Kidney epithelial cell (primary cell): ENCODE measurements around the gene LINC00632. TPM values are rescaled to one million over a fixed set of nuclear protein-coding genes. Genes with fewer than 3 reads are reported as not detected.
"Not testable (repeated sequence)": the region's sequence is repeated elsewhere in the genome, so short reads cannot be mapped to it uniquely, and the experiment has no call there.

Source experiments
- DNase-seq: peaks from one replicate; pipeline ENCODE4 v3.0.0-alpha.2; 2010; ENCODE audit warnings: low read depth
- H3K27me3 ChIP-seq: 2 replicates; pipeline ENCODE4 v1.6.0; 2011; ENCODE audit warnings: low read length; ENCODE audit not compliant: control insufficient read depth, insufficient read depth
- H3K36me3 ChIP-seq: 2 replicates; pipeline ENCODE4 v1.5.1; 2011; ENCODE audit warnings: low read length; ENCODE audit not compliant: control insufficient read depth, insufficient read depth
- H3K4me3 ChIP-seq: 2 replicates; pipeline ENCODE4 v1.5.1; 2011; ENCODE audit warnings: low read depth, mild to moderate bottlenecking, control low read depth, low read length
- total RNA-seq: library from RNA; depleted of rRNA; stranded (reverse); fragments of >200 nt; gene quantifications from 2 replicates; pipeline ENCODE4 v1.2.3, GENCODE V29; 2015
- TF ChIP-seq, protein P1 (sequence below): IDR thresholded peaks from 2 replicates; pipeline ENCODE4 v1.5.1; 2011; ENCODE audit warnings: mild to moderate bottlenecking, moderate library complexity, low read length, control low read depth, inconsistent platforms; ENCODE audit not compliant: insufficient read depth, poor library complexity, severe bottlenecking

Gene LINC00632
- 1.4 and 3.7 TPM in 2 replicates for total RNA-seq

DNA sequence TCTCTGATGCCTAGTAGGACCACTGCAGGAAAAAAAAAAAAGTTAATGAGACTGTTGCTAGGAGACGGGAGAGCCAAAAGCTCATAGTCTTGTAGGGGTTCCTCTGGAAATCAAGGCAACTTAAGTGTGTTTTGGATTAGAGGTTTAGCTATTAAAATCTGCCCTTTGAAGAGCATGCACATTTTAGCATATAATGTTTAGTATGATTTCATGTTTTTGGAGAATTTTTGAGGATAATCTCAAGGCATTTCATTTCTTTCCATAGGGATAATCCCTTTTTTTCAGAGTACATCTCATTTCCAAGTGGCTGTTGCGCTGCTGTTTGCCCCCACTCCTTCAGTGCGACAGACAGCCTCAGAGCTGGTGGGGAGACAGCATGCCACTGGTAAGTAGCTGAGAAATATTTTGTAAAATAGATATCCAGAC, at the start of gene LINC00632:
TSS of gene LINC00632 (plus strand) at position 339 of the 426 bp plus-strand sequence.
- TF ChIP-seq, protein P1, sequence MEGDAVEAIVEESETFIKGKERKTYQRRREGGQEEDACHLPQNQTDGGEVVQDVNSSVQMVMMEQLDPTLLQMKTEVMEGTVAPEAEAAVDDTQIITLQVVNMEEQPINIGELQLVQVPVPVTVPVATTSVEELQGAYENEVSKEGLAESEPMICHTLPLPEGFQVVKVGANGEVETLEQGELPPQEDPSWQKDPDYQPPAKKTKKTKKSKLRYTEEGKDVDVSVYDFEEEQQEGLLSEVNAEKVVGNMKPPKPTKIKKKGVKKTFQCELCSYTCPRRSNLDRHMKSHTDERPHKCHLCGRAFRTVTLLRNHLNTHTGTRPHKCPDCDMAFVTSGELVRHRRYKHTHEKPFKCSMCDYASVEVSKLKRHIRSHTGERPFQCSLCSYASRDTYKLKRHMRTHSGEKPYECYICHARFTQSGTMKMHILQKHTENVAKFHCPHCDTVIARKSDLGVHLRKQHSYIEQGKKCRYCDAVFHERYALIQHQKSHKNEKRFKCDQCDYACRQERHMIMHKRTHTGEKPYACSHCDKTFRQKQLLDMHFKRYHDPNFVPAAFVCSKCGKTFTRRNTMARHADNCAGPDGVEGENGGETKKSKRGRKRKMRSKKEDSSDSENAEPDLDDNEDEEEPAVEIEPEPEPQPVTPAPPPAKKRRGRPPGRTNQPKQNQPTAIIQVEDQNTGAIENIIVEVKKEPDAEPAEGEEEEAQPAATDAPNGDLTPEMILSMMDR = no peak
- H3K36me3 ChIP-seq = no peaks in the 10 kb centered on the region
- no peaks in the 10 kb centered on the region for H3K27me3 ChIP-seq
- no peak for DNase-seq
- H3K4me3 ChIP-seq = no peak within 1 kb of the TSS

DNA sequence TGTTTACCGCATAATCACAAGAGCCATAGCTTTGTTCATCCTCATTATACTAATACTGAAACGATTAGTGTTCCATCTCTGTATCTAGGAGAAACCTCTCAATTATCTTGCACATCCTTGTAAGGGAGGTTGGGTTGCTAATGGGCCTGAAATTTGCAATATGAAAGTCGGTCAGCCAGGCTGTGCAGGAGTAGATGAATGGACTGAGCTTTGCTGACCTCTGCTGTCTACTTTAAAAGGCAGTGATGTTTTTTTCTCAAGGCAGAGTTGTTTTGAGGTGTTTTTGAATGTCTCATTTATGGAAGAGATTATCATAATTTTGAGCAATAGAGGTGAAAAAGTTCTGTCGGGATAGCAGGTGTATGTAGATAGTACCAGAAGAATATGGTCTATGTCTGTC, 47.9 kb upstream of the LINC00632 start:
- H3K36me3 ChIP-seq = no peaks in the 10 kb centered on the region
- no peak for DNase-seq
- TF ChIP-seq, protein P1 = no peak
- no peak overlapping the region for H3K4me3 ChIP-seq
- H3K27me3 ChIP-seq = no peaks in the 10 kb centered on the region

DNA sequence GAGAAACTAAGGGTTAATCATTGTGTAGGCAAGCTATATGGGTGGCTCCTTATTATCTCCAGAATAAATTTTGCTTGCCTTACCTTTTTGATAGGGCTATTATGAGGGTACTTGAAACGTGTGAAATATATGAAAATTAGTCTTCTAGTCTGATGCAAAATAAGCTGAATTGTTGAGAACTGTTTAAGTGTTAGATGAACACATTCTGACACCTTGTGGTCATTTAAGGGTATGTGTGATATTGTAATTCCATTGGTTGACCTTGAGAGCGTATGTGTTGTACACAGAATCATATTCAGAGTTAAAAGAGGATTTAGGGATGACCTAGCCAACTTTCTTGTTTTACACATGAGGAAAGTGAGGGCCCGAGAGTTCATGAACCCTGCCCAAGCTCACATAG, 44.6 kb upstream of the LINC00632 start:
- no peak for DNase-seq
- Histone ChIP-seq H3K36me3 (no peaks in the 10 kb centered on the region), H3K27me3 (no peaks in the 10 kb centered on the region), H3K4me3 (no peak overlapping the region)
- TF ChIP-seq, protein P1 = no peak

DNA sequence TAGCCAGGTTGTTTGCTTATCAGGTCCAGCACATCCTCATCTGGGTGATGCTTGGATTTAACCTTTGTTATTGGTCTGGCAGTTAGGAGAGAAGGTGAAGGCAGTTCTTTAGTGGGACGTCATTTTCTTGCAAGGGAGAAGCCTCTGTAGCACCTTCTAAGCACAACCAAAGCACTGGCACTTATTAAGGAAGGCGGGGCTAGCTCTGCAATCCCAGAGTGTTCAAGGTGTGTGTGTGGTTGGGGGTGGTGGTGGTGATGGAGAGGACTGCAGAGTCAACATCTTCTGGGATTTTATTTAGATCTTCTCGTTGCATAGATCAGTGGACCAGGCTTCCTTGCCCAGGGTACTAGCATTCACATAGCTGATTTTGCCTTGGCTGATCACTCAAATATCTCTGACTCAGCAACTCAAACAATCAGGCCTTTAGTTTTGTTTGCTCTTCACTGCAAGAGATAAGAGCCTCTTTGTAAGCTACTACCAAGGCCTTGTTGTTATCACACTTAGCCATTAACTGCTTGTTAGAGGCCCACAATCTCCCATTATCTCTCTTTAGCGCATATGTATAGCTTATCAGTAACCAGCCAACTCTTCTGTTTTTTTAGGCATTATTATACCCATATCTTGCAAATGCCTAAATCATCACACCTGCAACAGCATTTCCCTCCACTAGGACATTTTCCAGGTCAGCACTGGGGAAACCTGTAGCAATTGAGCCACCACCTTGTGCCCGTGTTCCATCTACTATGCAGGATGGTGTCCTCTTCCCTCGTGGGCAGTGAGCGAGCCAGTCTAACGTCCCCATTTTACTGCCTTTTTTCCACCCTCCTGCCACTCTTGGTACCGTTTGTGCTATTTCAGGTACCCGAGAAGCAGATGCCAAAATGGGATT, 36.5 kb upstream of the LINC00632 start:
- Histone ChIP-seq H3K27me3 (no peaks in the 10 kb centered on the region), H3K36me3 (no peaks in the 10 kb centered on the region), H3K4me3 (no peak overlapping the region)
- TF ChIP-seq, protein P1 = no peak
- no peak for DNase-seq

DNA sequence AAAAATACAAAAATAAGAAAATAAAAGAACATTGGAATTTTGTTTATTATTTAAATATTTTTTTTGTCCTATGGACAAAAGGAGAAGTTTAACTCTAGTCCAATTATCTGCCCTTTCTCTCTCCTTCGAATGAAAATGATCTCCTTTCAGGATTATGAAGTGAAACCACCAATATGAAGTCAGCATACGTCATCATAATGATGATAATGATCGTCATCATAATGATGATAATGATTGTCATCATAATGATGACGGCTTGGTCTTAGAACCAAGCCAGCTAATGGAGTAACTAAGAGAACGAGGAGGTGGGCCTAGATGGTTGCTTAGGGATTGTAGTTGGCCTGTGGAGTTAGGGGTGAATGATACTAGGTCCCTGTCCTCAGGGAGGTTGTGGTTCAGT, 21.9 kb upstream of the LINC00632 start:
- TF ChIP-seq, protein P1 = no peak
- no peaks in the 10 kb centered on the region for H3K36me3 ChIP-seq
- no peak for DNase-seq
- H3K27me3 ChIP-seq = no peaks in the 10 kb centered on the region
- H3K4me3 ChIP-seq = no peak overlapping the region

DNA sequence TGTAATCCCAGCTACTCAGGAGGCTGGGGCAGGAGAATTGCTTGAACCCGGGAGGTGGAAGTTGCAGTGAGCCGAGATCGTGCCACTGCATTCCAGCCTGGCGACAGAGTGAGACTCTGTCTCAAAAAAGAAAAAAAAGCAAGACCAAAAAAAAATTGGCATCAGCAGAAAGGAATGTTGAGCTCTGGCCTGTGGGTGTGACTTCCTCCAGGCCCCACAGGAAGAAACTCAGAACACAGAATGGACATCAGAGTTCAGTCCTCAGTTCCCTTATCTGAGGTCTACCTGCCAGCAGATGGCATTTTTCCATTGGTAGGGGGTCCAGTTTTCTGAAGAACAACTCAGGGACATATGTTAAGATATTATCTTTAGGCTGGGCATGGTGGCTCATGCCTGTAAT, 18.0 kb upstream of the LINC00632 start:
- not testable (repeated sequence) for H3K36me3 ChIP-seq, DNase-seq, H3K27me3 ChIP-seq, H3K4me3 ChIP-seq
